CD4-positive, alpha-beta T cell treated with Interleukin-17A for 1 hour (primary cell): ENCODE results near the gene ST7L.
"Not testable (repeated sequence)": the region's sequence is repeated elsewhere in the genome, so short reads cannot be mapped to it uniquely, and the experiment has no call there.

ENCODE experiments used
- DNase-seq: peaks from one replicate; pipeline ENCODE4 v3.0.0-alpha.2; 2020

ST7L gene

GRCh38 chr1:112618721-112619517, at the start of gene ST7L:
Gene ST7L (minus strand): TSS chr1:112619141. CDS start chr1:112619113, 28 bp downstream.
- DNase-seq, result peak; percentile 67

DNA sequence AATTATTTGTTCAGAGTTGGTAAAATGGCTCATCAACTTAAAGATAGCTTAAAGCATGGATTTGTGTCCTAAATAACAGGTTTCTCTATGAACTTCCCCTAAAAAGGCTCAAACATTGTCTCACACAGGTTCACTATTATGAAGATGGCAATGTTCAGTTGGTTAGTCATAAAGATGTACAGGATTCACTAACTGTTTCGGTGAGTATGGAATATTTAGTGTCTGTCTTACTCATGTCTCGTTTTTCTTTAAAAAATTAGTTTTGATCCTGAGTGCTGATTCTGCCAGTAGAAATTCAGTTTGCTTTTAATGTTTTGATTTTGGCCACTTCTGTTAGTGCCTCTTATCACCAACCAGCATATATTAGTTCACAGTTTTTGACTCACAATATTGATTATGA, 48.0 kb upstream of the ST7L start:
- no peak for DNase-seq

DNA sequence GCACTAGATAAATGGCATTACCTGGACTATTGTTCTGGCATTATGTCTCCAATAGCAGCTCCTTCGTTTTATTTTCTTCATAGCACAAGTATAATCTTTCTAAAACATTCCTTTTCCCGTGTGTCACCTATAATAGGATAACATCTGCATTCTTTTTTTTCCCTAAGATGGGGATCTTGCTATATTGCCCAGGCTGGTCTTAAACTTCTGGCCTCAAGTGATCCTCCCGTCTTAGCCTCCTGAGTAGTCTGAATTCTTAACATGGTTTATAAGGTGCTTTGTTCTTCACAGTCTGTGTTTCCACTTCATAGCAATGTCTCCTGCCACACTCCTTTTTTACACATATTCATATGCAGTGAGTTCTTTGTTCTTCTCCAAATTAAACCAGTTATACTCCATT, 46.9 kb upstream of the ST7L start:
- DNase-seq, result no peak

- DNase-seq, result no peak
Measured at GRCh38 chr1:112651205-112651604, 32.3 kb upstream of the ST7L start.

- DNase-seq, result no peak
Measured at GRCh38 chr1:112646225-112646624, 27.3 kb upstream of the ST7L start.

DNA sequence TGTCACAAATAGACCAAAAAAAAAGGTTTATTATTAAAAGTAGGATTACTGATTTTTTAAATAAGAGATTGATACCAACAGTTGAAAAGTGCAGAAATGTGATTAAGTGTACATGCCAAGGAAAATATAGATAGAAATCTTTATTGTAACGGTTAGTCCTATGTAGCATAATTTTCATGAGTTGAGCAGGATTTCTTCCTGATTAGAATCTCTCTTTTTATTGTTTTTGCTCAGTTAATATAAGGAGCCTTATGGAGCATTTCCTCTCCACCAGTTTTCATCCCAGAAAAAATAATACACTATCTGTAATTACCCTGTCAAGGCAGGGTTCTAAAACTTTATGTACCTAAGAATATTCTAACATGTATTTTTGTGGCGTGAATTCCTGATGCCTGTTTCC, 24.1 kb upstream of the ST7L start:
- no peak for DNase-seq

GRCh38 chr1:112640437-112640836, 21.5 kb upstream of the ST7L start:
- DNase-seq, result not testable (repeated sequence)

DNA sequence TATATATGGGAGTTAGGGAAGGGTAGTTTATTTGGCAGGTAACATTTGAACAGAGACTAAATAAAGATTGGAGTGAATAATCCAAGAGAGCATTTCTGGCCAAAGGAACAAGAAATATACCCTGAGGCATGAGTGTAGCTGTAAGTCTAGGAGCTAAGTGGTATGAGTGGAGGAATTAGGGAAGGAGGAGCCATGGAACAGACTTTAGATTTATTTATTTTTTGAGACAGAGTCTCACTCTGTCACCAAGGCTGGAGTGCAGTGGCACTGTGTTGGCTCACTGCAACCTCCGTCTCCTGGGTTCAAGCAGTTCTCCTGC, 19.1 kb upstream of the ST7L start:
- DNase-seq, result no peak

DNA sequence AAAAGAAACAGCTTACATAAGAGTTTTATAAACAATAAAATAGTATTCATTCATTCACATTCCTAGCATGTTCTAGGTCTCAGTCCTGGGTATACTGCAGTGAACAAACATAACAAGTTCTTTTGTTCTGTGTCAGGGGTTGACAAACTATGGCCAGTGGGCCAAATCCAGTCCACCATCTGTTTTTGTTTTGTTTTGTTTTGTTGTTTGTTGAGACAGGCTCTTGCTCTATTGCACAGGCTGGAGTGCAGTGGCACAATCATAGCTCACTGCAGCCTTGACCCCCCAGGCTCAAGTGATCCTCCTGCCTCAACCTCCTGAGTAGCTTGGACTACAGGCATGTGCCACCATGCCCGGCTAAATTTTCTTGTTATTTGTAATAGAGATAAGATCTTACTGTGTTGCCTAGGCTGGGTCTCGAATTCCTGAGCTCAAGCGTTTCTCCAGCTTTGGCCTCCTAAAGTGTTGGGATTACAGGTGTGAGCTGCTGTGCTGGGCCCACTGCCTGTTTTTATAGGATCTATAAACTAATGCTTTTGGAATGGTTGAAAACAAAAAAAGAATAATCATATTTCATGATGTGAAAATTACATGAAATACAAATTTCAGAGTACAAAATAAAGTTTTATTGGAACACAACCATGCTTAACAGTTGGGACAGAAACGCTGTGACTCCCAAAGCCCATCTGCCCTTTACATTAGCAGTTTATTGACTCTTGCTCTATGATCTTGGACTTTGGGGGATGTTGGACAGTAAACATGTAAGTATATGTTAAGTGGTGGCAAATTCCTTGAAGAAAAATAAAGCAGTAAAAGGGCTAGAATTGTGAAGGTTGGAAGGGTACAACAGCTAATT, 18.5 kb upstream of the ST7L start:
- DNase-seq, result no peak

DNA sequence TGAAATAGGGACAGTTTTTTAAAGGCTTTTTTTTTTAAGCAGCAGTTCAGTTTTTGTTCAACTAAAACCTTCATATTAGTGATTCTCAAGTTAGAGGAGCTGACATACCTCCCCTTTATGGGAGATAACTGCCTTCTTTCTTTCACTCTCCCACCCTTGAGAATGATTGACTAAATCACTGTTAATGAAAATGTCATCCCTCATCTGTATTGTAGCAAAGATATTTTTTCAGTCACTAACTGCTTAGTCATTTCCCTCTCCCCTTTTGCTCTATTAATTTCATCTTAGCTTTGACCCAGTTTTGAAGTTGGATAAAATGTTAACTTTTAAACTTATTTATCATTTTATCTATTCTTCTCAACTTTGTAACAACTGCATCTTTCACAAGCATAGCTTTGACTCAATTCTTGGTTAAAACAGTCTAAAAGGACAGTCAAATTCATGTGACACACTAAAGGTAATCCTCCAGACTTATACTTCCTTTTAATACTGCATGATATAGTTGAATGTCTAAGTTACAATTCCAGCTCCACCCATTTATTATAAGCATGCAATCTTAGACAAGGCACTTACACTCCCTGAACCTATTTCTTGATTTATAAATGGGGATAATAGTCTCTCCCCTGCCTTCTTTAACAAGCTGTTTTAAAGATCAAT, 17.8 kb upstream of the ST7L start:
- DNase-seq, result no peak

GRCh38 chr1:112636056-112636455, 17.1 kb upstream of the ST7L start:
- DNase-seq, result no peak

DNA sequence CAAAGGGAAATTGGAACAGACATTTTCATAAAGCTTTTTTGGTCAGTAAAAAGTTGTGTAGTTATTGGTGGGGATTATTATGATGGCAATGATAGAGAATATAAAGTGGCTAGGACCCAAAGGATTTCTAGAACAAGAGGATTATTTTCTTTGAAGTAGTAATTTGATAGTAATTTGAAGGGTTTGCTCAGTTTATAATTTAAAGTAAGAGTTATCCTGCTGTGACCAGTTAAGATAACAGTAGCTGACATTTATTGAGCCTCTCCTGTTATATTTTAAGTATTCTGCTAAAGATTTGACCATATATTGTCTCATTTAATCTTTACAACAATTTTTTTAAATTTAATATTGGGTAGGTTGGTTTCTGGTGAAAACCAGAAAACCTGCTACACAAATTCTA, 15.4 kb upstream of the ST7L start:
- no peak for DNase-seq

- no peak for DNase-seq
Measured at GRCh38 chr1:112633628-112634027, 14.7 kb upstream of the ST7L start.

- DNase-seq, result no peak
Measured at GRCh38 chr1:112629256-112629655, 10.3 kb upstream of the ST7L start.

GRCh38 chr1:112628516-112628915, 9.6 kb upstream of the ST7L start:
- no peak for DNase-seq

DNA sequence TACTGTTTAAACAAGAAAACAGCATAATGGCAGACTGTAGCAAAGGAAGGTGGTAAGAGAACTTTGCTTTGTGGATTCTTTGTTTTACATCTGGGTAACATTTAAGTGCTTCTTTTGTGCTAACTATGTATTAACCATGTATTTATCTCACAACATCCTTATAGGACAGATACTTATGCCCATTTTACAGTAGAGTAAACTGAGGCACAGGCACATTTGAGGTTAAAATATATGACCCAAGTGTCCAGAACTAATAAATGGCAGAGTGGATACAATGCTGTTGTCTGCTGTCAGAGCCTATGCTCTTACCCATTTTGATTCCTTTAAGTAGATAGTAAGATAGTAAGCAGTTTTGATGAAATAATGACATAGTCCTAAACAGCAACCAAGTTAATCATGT, 7.9 kb upstream of the ST7L start:
- no peak for DNase-seq

GRCh38 chr1:112626193-112626592, 7.3 kb upstream of the ST7L start:
- no peak for DNase-seq

DNA sequence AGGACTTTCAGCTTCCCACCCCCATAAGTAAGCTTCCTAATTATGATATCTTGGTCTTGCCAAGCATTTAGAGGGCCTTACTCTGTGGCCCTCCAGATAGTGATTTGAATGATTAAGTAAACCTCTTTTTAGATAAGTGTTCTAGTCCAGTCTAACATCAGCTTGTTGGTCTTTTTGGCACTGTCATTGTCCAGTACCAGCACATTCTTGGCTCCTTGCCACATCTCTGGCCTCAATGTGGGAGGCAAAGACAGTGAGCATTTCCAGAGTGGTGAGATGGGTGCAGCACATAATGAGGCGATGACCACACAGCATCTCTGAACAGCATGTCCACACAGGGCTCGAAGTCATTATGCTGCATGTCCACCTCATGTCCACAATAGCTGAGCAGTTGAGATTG, 6.8 kb upstream of the ST7L start:
- no peak for DNase-seq

DNA sequence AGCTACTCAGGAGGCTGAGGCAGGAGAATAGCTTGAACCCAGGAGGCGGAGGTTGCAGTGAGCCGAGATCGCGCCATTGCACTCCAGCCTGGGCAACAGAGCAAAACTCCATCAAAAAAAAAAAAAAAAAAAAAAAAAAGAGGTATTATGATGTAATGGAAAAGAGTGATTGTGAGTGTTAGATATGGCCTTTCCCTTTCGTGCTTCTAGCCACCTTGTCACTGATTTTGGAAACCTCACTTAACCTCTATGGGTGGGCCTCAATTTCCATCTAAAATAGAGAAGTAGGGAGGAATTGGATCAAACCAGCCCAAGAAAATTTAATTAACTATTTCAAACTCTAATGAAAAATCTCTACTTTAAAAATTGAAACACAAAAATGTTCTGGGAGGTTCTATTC, 5.6 kb upstream of the ST7L start:
- DNase-seq, result not testable (repeated sequence)

- DNase-seq, result peak; percentile 38
Measured at GRCh38 chr1:112620377-112620695, 1.4 kb upstream of the ST7L start.

DNA sequence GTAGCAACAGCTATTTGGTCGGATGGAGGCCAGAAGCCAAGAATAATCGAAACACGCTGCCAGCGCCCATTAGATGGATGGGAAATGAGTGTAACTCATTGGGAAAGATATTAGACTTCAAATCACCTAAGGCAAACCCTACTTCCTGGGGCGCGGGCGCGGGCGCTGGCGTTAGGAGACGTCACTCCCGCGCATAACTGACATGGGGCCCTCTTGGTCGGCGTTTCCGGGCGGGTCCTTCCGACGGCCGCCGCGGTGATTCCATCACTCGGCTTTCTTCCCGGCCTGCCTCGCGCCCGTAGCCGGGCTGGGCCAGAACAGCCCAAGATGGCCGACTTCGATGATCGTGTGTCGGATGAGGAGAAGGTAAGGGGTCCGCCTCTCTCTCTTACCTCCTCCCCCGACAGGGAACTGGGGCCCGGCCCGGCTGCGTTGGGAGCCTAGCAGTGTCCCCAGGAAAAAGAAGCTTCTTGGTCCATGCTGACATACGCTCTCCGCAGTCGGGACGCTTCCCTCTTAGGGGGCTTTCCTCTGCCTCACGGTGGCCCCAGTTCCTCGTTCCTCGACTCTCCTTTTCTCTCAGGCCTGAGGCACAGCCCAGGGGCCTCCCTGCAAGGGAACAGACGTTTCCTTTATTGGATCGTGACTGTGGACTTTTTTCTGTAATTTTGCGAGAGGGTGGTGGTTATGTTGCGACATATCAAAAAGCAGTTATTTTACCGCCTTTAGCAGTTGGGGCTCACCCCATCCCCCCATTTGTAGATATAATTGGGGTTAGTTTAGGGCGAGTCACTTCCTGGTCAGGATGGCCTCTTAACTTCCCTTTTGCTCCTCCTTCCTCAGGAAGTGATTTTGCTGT, 806 bp upstream of the ST7L start, which contains the start of gene CAPZA1:
Gene CAPZA1, plus strand, starts transcription at position 315 of the 859 bp plus-strand sequence. Its CDS starts 13 bp downstream, at position 328.
- DNase-seq, result peak; percentile 94

- peak; percentile 78 for DNase-seq
Measured at GRCh38 chr1:112618114-112618720, 724 bp downstream of the ST7L start.
